CD14-positive monocyte (primary cell): ENCODE data around the gene PTPRR. TPM values are rescaled to one million over a fixed set of nuclear protein-coding genes. Genes with fewer than 3 reads are reported as not detected.

Experiments
- DNase-seq, 3 donors: peaks; one replicate each; pipeline ENCODE4 v3.0.0-alpha.2; 2011 to 2022
- H2AFZ ChIP-seq: 2 replicates; pipeline ENCODE4 v1.6.0; 2012; ENCODE audit warnings: mild to moderate bottlenecking, low read depth, low read length, inconsistent platforms; ENCODE audit not compliant: insufficient read depth, poor library complexity, severe bottlenecking
- H3K27ac ChIP-seq, 2 donors: 1 replicate in 1 of 2; 2 replicates in 1 of 2; pipeline ENCODE4 v1.5.1; 2012 to 2013; ENCODE audit warnings: low read length in 2 of 2, control low read depth in 1 of 2, inconsistent platforms in 1 of 2, low read depth in 1 of 2, mild to moderate bottlenecking in 1 of 2
- H3K27me3 ChIP-seq, 2 donors: one replicate each; pipeline versions ENCODE4 v1.6.0 to v1.6.1; 2011 to 2013; ENCODE audit warnings: low read length in 2 of 2; ENCODE audit not compliant: control insufficient read depth in 2 of 2, insufficient read depth in 2 of 2
- H3K36me3 ChIP-seq, 2 donors: replicated peaks in 1 of 2; 1 replicate in 1 of 2; 2 replicates in 1 of 2; pipeline versions ENCODE4 v1.5.1 to v1.6.1; 2012 to 2013; ENCODE audit warnings: low read length in 2 of 2, control low read depth in 1 of 2, inconsistent platforms in 1 of 2, mild to moderate bottlenecking in 1 of 2; ENCODE audit not compliant: insufficient read depth in 2 of 2, control insufficient read depth in 1 of 2
- H3K4me1 ChIP-seq, 2 donors: 1 replicate in 1 of 2; 2 replicates in 1 of 2; pipeline versions ENCODE4 v1.5.1 to v1.6.1; 2012 to 2013; ENCODE audit warnings: low read length in 2 of 2, control low read depth in 1 of 2, inconsistent platforms in 1 of 2, mild to moderate bottlenecking in 1 of 2, moderate library complexity in 1 of 2; ENCODE audit not compliant: insufficient read depth in 2 of 2, control insufficient read depth in 1 of 2
- H3K4me2 ChIP-seq: replicated peaks from 2 replicates; pipeline ENCODE3; 2012; ENCODE audit warnings: low read length, moderate library complexity, mild to moderate bottlenecking; ENCODE audit not compliant: poor library complexity, severe bottlenecking; ENCODE audit errors: extremely low read depth
- H3K4me3 ChIP-seq, 3 experiments: fragments of 200-600 bp in 1 of 3; sonication (generic) in 1 of 3; replicated peaks in 1 of 3; 1 replicate in 2 of 3; 2 replicates in 1 of 3; pipeline ENCODE4 v1.5.1; 2011 to 2013; ENCODE audit warnings: low read length in 3 of 3, mild to moderate bottlenecking in 3 of 3, control low read depth in 2 of 3, low read depth in 2 of 3, inconsistent platforms in 1 of 3, moderate library complexity in 1 of 3
- H3K79me2 ChIP-seq: 2 replicates; pipeline ENCODE4 v1.6.0; 2012; ENCODE audit warnings: mild to moderate bottlenecking, control low read depth, inconsistent platforms, low read length, moderate library complexity; ENCODE audit not compliant: insufficient read depth
- H3K9ac ChIP-seq: 2 replicates; pipeline ENCODE4 v1.6.0; 2017; ENCODE audit warnings: low read length, mild to moderate bottlenecking; ENCODE audit not compliant: insufficient read depth, poor library complexity, severe bottlenecking
- H3K9me3 ChIP-seq, 2 donors: replicated peaks in 1 of 2; 1 replicate in 1 of 2; 2 replicates in 1 of 2; pipeline versions ENCODE4 v1.5.1 to v1.6.1; 2012 to 2013; ENCODE audit warnings: low read length in 2 of 2, control low read depth in 1 of 2; ENCODE audit not compliant: control insufficient read depth in 1 of 2, insufficient read depth in 1 of 2
- H4K20me1 ChIP-seq: 2 replicates; pipeline ENCODE4 v1.6.0; 2012; ENCODE audit warnings: mild to moderate bottlenecking, low read length, control low read depth, moderate library complexity; ENCODE audit not compliant: insufficient read depth
- H3K27ac Mint-ChIP-seq, 7 donors: one replicate each; pipeline ENCODE4 v1.8.0; 2020; ENCODE audit warnings: mild to moderate bottlenecking in 7 of 7, mixed read lengths in 7 of 7, moderate library complexity in 6 of 7, inconsistent platforms in 2 of 7
- H3K27me3 Mint-ChIP-seq, 3 donors: one replicate each; pipeline ENCODE4 v1.8.0; 2021 to 2022; ENCODE audit warnings: low read depth in 3 of 3, mild to moderate bottlenecking in 3 of 3, mixed read lengths in 3 of 3, moderate library complexity in 3 of 3, inconsistent platforms in 1 of 3
- H3K36me3 Mint-ChIP-seq, 2 donors: one replicate each; pipeline ENCODE4 v1.8.0; 2020; ENCODE audit warnings: mixed read lengths in 2 of 2, inconsistent platforms in 1 of 2, mild to moderate bottlenecking in 1 of 2
- H3K4me1 Mint-ChIP-seq: one replicate; pipeline ENCODE4 v1.8.0; 2020; ENCODE audit warnings: mild to moderate bottlenecking, mixed read lengths
- H3K4me3 Mint-ChIP-seq, 2 donors: one replicate each; pipeline ENCODE4 v1.8.0; 2020; ENCODE audit warnings: mild to moderate bottlenecking in 2 of 2, mixed read lengths in 2 of 2, moderate library complexity in 1 of 2
- H3K9me3 Mint-ChIP-seq, 7 donors: one replicate each; pipeline ENCODE4 v1.8.0; 2020 to 2022; ENCODE audit warnings: mixed read lengths in 7 of 7, mild to moderate bottlenecking in 6 of 7, moderate library complexity in 6 of 7, inconsistent platforms in 2 of 7
- WGBS: methylation state at CpG from one replicate; pipeline ENCODE4 v1.1.5; 2013; ENCODE audit warnings: missing lambda C conversion rate; ENCODE audit not compliant: insufficient coverage; 5-methylcytosine and 5-hydroxymethylcytosine counted together
- intact Hi-C, 2 donors: fragments of 100-400 bp; cut with micrococcal nuclease; formaldehyde crosslinking; loops; one replicate each; pipeline versions ENCODE4 v1.15.0 to v1.15.1; 2023
- polyA plus RNA-seq, 3 donors: library from polyadenylated mRNA; depleted of rRNA in 1 of 3; unstranded in 2 of 3; stranded (reverse) in 1 of 3; fragments of 300-500 nt in 2 of 3; fragments of >200 nt in 1 of 3; fragmentation: Illumina TruSeq in 2 of 3; gene quantifications; 1 replicate in 2 of 3; 2 replicates in 1 of 3; pipeline ENCODE4 v1.2.3, GENCODE V29; 2012 to 2021
- TF ChIP-seq, protein P1 (sequence below): fragments of 200-600 bp; IDR thresholded peaks from one replicate; pipeline ENCODE4 v1.8.0; 2022; ENCODE audit warnings: antibody characterized with exemption, mild to moderate bottlenecking

Gene PTPRR
- polyA plus RNA-seq, 3 donors: not detected

DNA sequence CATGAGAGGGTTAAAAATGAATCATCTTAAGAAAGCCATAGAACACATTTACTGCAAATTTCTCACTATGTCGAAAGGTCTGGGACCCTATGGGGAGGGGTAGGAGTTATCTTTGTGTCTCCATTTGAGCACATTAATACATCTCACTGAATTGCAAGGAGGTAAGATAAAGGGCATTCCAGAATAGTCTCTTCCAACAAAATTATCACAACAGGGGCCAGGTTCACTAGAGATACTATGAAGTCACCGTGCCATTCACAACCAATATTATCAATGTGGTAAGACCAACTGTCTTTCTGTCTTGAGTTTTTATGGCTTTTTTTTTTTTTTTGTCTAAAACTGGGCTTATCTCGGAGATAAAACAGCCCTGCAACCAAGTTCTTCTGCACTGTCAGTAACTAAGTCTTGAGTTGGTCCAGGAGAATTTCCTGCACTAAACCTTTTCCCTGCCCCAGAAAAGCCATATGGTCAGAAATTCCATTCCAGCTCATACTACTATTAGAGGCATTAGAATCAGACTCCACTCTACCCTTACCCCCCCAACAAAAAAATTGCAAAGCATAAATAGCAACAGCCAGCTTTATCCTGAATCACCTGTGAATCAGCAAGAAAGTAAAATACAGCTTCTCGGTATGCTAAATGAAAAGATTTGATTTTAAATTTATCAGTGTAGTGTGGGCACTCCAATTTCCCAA, 79.7 kb downstream of the PTPRR start:
- Mint-ChIP-seq H3K27ac (no peak overlapping the region), H3K9me3 (peaks cover 0 to 2% (median 0%) of the 10 kb centered on the region in 7 donors), H3K4me3 (no peak overlapping the region), H3K4me1 (no peaks in the 10 kb centered on the region), H3K36me3 (no peaks in the 10 kb centered on the region), H3K27me3 (peaks cover 0 to 1% (median 1%) of the 10 kb centered on the region in 3 donors)
- Histone ChIP-seq H3K27ac (no peak overlapping the region), H3K79me2 (no peaks in the 10 kb centered on the region), H3K27me3 (no peaks in the 10 kb centered on the region), H3K9ac (no peak overlapping the region), H2AFZ (no peak overlapping the region), H3K9me3 (no peaks in the 10 kb centered on the region), H3K4me2 (no peak overlapping the region), H4K20me1 (no peaks in the 10 kb centered on the region), H3K4me3 (no peak overlapping the region), H3K4me1 (no peaks in the 10 kb centered on the region), H3K36me3 (no peaks in the 10 kb centered on the region)
- DNase-seq: no peak
- intact Hi-C loops: no loop called here
- TF ChIP-seq, protein P1, sequence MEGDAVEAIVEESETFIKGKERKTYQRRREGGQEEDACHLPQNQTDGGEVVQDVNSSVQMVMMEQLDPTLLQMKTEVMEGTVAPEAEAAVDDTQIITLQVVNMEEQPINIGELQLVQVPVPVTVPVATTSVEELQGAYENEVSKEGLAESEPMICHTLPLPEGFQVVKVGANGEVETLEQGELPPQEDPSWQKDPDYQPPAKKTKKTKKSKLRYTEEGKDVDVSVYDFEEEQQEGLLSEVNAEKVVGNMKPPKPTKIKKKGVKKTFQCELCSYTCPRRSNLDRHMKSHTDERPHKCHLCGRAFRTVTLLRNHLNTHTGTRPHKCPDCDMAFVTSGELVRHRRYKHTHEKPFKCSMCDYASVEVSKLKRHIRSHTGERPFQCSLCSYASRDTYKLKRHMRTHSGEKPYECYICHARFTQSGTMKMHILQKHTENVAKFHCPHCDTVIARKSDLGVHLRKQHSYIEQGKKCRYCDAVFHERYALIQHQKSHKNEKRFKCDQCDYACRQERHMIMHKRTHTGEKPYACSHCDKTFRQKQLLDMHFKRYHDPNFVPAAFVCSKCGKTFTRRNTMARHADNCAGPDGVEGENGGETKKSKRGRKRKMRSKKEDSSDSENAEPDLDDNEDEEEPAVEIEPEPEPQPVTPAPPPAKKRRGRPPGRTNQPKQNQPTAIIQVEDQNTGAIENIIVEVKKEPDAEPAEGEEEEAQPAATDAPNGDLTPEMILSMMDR: no peak
- WGBS: no CpG with 5 or more reads among the region's 4 CpGs

GRCh38 chr12:70839544-70839943, 81.0 kb downstream of the PTPRR start:
- H3K27ac Mint-ChIP-seq: no peak overlapping the region
- no peak overlapping the region for H3K4me2 ChIP-seq
- TF ChIP-seq, protein P1: no peak

More at GRCh38 chr12:70839544-70839943, 81.0 kb downstream of the PTPRR start:
- Mint-ChIP-seq H3K4me3 (no peak overlapping the region), H3K9me3 (peaks cover 0 to 2% (median 0%) of the 10 kb centered on the region in 7 donors), H3K27me3 (no peaks in the 10 kb centered on the region), H3K36me3 (no peaks in the 10 kb centered on the region), H3K4me1 (no peaks in the 10 kb centered on the region)
- no peak overlapping the region for H2AFZ ChIP-seq
- no peaks in the 10 kb centered on the region for H3K79me2 ChIP-seq
- no peak for DNase-seq
- no peak overlapping the region for H3K4me3 ChIP-seq
- no peaks in the 10 kb centered on the region for H3K27me3 ChIP-seq
- no peaks in the 10 kb centered on the region for H3K36me3 ChIP-seq
- WGBS: no CpG with 5 or more reads among the region's 3 CpGs
- H3K9ac ChIP-seq: no peak overlapping the region
- intact Hi-C loops: no loop called here
- no peaks in the 10 kb centered on the region for H4K20me1 ChIP-seq
- no peaks in the 10 kb centered on the region for H3K4me1 ChIP-seq
- no peaks in the 10 kb centered on the region for H3K9me3 ChIP-seq
- no peak overlapping the region for H3K27ac ChIP-seq
